ENCODE data around the gene MANF. TPM values are rescaled to one million over a fixed set of nuclear protein-coding genes. Genes with fewer than 3 reads are reported as not detected.

The MANF gene
- total and polyA plus RNA-seq, 2 of the 4 experiments (the other 2 are of a cell fraction), result 65.4 to 122 TPM

GRCh38 chr3:51400166-51400565 lies 15.1 kb downstream of the MANF start:
- ATAC-seq (ENCODE audit: low read depth) (no peak), DNase-seq (no peak)
- Histone ChIP-seq H2AFZ (replicated peaks; ENCODE audit: low read length, poor library complexity) (no peak overlapping the region), H2AK5ac (ENCODE audit: low read depth, low read length) (no peak overlapping the region), H2AK9ac (replicated peaks; ENCODE audit: low read depth, low read length, poor library complexity) (no peak overlapping the region), H3K27me3 (ENCODE audit: control insufficient read depth, insufficient read depth, low read length) (no peaks in the 10 kb centered on the region), H3K4me3 (ENCODE audit: insufficient read depth, low read depth, low read length) (no peak overlapping the region), H3K9me1 (ENCODE audit: insufficient read depth, low read length) (peaks cover 10% of the 10 kb centered on the region), H3K14ac (replicated peaks; ENCODE audit: low read depth, low read length) (no peak overlapping the region), H3K4me2 (ENCODE audit: low read depth, low read length) (no peak overlapping the region), H4K8ac (ENCODE audit: low read depth in 2 of 2, low read length in 2 of 2) (no peak overlapping the region), H3K27ac (ENCODE audit: insufficient read depth, low read length) (no peak overlapping the region), H4K91ac (ENCODE audit: insufficient read depth, low read depth, low read length) (no peak overlapping the region), H4K5ac (ENCODE audit: low read depth, low read length) (no peak overlapping the region), H3K23ac (ENCODE audit: low read depth, low read length) (no peak overlapping the region), H3K36me3 (ENCODE audit: control insufficient read depth, insufficient read depth, low read length) (peaks cover 39% of the 10 kb centered on the region), H2BK15ac (ENCODE audit: low read depth, low read length) (no peak overlapping the region), H2BK120ac (ENCODE audit: low read depth, low read length) (no peak overlapping the region), H3K79me1 (ENCODE audit: low read depth in 1 of 2, low read length in 2 of 2) (peaks cover 18 to 26% of the 10 kb centered on the region in 2 experiments; a peak in 3 of 4 replicates), H3K4ac (ENCODE audit: low read depth, low read length) (no peak overlapping the region), H2BK20ac (ENCODE audit: low read depth, low read length) (no peak overlapping the region), H3K9me3 (ENCODE audit: control insufficient read depth, insufficient read depth, low read length) (no peaks in the 10 kb centered on the region), H3K18ac (ENCODE audit: low read depth, low read length) (no peak overlapping the region), H3K9ac (ENCODE audit: low read depth, low read length) (no peak overlapping the region), H4K20me1 (ENCODE audit: insufficient read depth, low read length) (peaks cover 15% of the 10 kb centered on the region), H3K4me1 (ENCODE audit: control insufficient read depth, insufficient read depth, low read length) (peaks cover 3% of the 10 kb centered on the region; the same call in 1 of the 2 replicates), H2BK5ac (ENCODE audit: low read depth, low read length, poor library complexity, severe bottlenecking) (no peak overlapping the region), H3K56ac (ENCODE audit: extremely low read depth, insufficient read depth, low read length) (no peak overlapping the region)
- intact Hi-C loops (cut with micrococcal nuclease) (no loop called here), in situ Hi-C loops (cut with MboI; ENCODE audit: low sequenced_read_pairs) (no loop called here), dilution Hi-C loops (cut with HindIII; ENCODE audit: low sequenced_read_pairs, unreplicated experiment) (no loop called here)
- ChIA-PET CTCF (no interaction called here), POLR2A (ENCODE audit: unreplicated experiment) (no interaction called here)
- WGBS, 2 experiments (ENCODE audit: extremely low coverage in 2 of 2, insufficient read length in 1 of 2), result 100% methylated on average over 2 of the region's 4 CpGs; no CpG with 5 or more reads in 1 of the 2 experiments
- no TSS peak for BruUV-seq (replicated peaks)
- TF ChIP-seq POLR2A (IDR thresholded peaks at IDR 0.05; ENCODE audit: low read depth, low read length) (no peak), RCOR1 (IDR thresholded peaks at IDR 0.05; ENCODE audit: insufficient replicate concordance, low read length) (no peak), MXI1 (IDR thresholded peaks at IDR 0.05; ENCODE audit: borderline replicate concordance, low read depth, low read length) (no peak), FOS (IDR thresholded peaks at IDR 0.05; ENCODE audit: low read depth, low read length) (no peak), ELK1 (IDR thresholded peaks at IDR 0.05; ENCODE audit: borderline replicate concordance, low read depth, low read length) (no peak), MAFK (IDR thresholded peaks at IDR 0.05; ENCODE audit: low read depth, low read length) (no peak)

Data from IMR-90 (cell line).